HG02943 (cell line): Measurements from ENCODE around the gene NDUFB5.

Source experiments
- ATAC-seq: cut with Tn5 transposase; IDR thresholded peaks from one replicate; pipeline ENCODE4 v1.9.1; 2021; ENCODE audit warnings: mild to moderate bottlenecking, low read depth, moderate library complexity; ENCODE audit not compliant: unreplicated experiment

The NDUFB5 gene

GRCh38 chr3:179604321-179605078 is at the start of gene NDUFB5, which contains the start of gene MRPL47:
NDUFB5 (plus strand) TSS chr3:179604794; CDS start chr3:179604816, 22 bp downstream.
MRPL47 (minus strand) TSS chr3:179604638; CDS start chr3:179604624, 14 bp downstream.
- peak; percentile 98 for ATAC-seq

GRCh38 chr3:179558742-179559364 is 45.7 kb upstream of the NDUFB5 start:
- no peak for ATAC-seq

DNA sequence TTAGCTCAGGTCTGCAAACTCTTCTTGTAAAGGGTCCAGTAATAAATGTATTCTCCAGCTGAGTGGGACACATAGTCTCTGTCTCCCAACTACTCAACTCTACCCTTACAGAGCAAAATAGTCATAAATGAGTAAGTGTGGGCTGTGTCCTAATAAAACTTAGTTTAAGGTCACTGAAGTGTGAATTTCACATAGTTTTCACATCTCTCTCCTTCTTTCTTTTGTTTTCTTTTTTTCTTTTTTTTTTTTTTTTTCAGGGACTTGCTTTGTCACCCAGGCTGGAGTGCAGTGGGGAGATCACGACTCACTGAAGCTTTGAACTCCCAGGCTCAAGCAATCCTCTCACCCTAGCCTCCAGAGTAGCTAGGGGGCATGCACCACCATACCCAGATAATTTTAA is 43.8 kb upstream of the NDUFB5 start:
- ATAC-seq, result no peak

DNA sequence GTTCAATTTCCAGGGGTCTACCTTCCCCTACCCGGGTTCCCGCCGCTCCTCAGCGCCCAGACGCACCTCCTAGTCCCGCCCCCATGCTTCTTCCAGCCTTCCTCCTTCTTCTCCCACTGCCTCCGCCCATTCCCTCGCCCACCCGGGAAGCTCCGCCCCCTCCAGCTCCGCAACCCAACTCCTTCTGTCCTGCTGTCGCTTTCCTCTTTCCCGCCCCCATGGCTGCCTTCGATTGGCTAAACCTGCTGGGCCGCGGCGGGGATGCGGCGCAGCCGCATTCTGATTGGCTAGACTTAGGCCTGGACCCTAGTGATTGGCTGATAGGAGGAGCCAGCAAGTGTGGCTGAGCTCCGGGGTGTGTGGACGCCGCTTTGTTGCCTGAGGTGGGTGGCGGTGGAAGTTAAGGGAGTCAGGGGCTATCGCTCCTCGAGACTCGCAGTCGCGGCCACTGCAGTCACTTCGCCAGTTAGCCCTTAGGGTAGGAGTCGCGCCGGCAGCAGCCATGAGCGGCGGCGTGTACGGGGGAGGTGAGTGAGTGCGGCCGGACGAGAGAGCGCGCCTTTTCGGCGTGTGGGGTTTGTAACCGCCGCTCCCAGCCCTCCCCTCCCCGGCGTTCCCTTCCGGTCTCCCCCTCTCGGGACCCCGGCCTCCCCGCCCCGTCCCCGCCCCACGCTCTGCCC is 41.9 kb upstream of the NDUFB5 start, which contains the start of gene ACTL6A:
Gene ACTL6A (plus strand): TSS at position 336 of the 680 bp plus-strand sequence. CDS start 167 bp downstream, at position 503.
- ATAC-seq, result peak; percentile 95

DNA sequence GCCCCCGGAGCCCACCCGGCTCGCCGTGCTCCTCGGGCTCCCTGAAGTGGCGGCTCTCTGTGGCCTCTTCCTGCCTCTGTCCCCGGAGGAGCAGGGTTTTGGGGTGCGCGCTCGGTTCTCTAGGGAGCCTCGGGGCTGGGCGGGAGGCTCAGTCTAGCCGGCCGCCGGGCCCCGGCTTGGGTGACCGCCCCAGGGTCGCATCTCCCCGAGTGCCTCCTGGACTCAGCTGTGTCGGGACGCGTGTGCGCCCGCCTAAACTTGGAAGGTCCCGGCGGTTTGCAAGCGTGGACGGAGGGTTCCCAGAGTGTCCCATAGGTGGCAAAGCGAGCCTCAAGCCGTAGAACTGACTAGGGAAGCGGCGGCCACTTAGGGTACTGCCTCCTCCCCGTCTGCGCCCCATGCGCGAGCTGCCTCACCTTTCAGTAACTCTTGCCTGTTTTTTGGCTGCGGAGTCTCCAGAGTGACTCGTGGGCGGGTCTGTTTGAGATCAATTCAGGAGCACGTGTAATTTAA is 41.3 kb upstream of the NDUFB5 start:
- peak; percentile 56 for ATAC-seq

DNA sequence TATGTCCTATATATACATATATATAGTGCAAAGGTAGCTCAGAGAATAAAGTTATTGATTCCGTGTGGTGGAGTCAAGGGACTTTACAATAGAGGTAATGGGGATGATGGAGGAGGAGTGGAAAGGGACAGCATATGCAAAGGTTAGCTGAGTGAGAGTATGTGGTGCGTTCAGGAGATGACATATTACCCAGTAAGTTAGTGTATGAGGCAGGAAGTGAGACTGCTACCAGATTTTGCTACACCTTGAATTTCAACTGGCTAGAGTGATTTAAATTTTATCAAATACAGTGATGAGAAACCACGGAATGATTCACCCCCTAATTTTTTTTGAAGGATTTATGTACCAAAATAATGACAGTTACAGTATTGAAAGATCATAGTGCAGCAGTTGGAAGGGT is 39.1 kb upstream of the NDUFB5 start:
- no peak for ATAC-seq

- no peak for ATAC-seq
Observed at GRCh38 chr3:179580992-179581391, 23.6 kb upstream of the NDUFB5 start.

GRCh38 chr3:179589143-179589542 is 15.5 kb upstream of the NDUFB5 start:
- no peak for ATAC-seq

DNA sequence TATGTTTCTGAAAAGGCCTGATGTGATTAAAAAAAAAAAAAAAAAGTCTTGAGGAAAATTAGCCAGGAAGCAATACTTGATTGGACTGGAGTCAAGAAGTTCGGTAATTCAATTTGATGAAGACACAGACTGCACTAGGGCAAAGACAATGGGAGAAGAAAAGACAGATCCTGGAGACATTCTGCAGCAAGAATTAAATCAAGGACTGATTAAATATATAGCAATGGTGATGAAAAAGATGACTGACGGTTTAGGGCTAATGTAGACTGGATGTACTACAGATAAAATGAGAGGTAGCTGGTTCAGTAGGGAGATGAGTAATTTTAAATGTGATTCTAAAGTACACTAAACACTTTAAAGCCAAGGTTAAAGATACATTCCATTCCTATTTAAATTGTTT is 13.9 kb upstream of the NDUFB5 start:
- ATAC-seq, result no peak

GRCh38 chr3:179591313-179591712 is 13.3 kb upstream of the NDUFB5 start:
- no peak for ATAC-seq

GRCh38 chr3:179599531-179599930 is 5.1 kb upstream of the NDUFB5 start:
- ATAC-seq, result no peak

- ATAC-seq, result no peak
Observed at GRCh38 chr3:179603321-179603720, 1.3 kb upstream of the NDUFB5 start.

DNA sequence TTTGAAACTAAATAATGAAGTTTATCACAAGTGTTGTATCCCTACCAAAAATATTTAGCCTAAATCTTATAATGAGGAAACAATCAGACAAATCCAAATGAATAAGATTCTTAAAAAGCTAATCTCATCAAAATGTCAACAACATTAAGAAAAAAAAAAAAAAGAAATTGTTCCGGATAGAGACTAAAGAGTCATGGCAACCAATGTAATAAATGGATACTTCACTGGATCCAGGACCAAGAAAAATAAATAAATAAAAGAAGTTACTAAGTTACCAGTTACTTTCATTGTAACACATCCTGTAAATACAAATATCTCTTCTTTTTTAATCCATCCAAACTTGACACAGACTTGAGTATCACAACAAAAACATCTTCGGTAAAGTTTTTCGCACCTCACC is 763 bp upstream of the NDUFB5 start:
- ATAC-seq, result no peak

GRCh38 chr3:179606534-179607085 is 2.0 kb downstream of the NDUFB5 start:
- ATAC-seq, result no peak

GRCh38 chr3:179608931-179609720 is 4.5 kb downstream of the NDUFB5 start:
- ATAC-seq, result peak; percentile 37

- no peak for ATAC-seq
Observed at GRCh38 chr3:179610066-179610465, 5.5 kb downstream of the NDUFB5 start.

GRCh38 chr3:179613807-179614206 is 9.2 kb downstream of the NDUFB5 start:
- no peak for ATAC-seq

DNA sequence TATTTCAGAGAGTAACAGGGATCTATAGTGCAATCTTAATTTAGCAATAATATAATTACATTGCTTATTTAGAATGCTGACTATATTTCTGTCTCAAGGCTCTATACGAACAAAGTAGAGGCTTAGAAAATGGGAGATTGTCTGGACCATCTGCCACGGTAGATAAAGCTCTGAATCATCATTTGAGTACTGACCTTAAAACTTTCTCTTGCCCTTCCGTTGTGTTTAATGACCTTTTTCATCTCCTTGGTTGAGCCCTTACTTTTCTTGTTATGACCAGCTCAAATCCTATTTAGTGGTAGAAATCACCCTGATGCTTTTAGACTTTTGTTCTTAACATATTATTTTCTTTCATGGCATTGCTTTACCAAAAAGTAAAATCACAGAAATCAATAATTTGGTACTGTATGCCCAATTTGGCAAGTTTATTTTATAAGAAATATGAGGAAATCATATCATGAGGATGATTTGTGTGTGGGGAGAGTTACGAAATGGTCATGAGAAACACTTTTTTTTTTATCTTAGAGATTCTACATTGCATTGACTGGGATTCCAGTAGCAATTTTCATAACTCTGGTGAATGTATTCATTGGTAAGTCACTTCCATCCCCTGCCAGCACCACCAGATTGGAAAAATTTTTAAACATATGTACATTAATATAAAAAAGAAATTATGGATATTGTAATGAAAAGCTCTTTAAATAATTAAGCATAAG is 11.0 kb downstream of the NDUFB5 start:
- no peak for ATAC-seq

DNA sequence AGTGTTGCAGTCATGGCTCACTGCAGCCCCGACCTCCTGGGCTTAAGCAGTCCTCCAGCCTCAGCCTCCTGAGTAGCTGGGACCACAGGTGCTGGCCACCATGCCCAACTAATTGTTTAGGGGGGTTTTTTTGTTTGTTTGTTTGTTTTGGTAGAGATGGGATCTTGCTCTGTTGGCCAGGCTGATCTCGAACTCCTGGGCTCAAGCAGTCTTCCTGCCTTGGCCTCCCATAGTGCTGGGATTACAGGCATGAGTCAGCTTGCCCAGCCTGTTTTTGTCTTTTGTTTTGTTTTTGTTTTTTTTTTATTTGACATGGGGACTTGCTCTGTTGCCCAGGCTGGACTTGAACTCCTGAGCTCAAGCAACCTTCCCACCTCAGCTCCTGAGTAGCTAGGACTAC is 17.4 kb downstream of the NDUFB5 start:
- no peak for ATAC-seq
